Heart left ventricle (tissue), 16 donors: Measurements from ENCODE around the gene KCNN3. TPM values are rescaled to one million over a fixed set of nuclear protein-coding genes. Genes with fewer than 3 reads are reported as not detected.

Experiments used
- ATAC-seq, 4 donors: fragments of 200-7000 bp; cut with Tn5 transposase; one replicate each; pipeline ENCODE4 v1.9.1; 2020 to 2022; ENCODE audit warnings: moderate library complexity in 4 of 4, mild to moderate bottlenecking in 3 of 4, moderate number of reproducible peaks in 1 of 4
- DNase-seq, 5 donors: peaks; one replicate each; pipeline ENCODE4 v3.0.0-alpha.2; 2020
- H3K27ac ChIP-seq, 12 donors: fragments of 200-600 bp; sonication (generic) in 4 of 12; one replicate each; pipeline versions ENCODE4 v1.5.0 to v1.8.0; 2016 to 2022; ENCODE audit warnings: mild to moderate bottlenecking in 2 of 12
- H3K27me3 ChIP-seq, 9 donors: fragments of 200-600 bp; sonication (generic) in 2 of 9; one replicate each; pipeline versions ENCODE4 v1.5.1 to v1.8.0; 2016 to 2022; ENCODE audit warnings: mild to moderate bottlenecking in 3 of 9
- H3K36me3 ChIP-seq, 9 donors: fragments of 200-600 bp; sonication (generic) in 2 of 9; one replicate each; pipeline versions ENCODE4 v1.5.0 to v1.8.0; 2018 to 2022; ENCODE audit warnings: mild to moderate bottlenecking in 2 of 9
- H3K4me1 ChIP-seq, 12 donors: fragments of 200-600 bp; sonication (generic) in 4 of 12; one replicate each; pipeline versions ENCODE4 v1.5.0 to v1.8.0; 2016 to 2022; ENCODE audit warnings: mild to moderate bottlenecking in 3 of 12
- H3K4me3 ChIP-seq, 12 donors: fragments of 200-600 bp; sonication (generic) in 4 of 12; one replicate each; pipeline versions ENCODE4 v1.5.0 to v1.8.0; 2017 to 2022; ENCODE audit warnings: mild to moderate bottlenecking in 9 of 12, moderate library complexity in 4 of 12
- H3K9me3 ChIP-seq, 12 donors: fragments of 200-600 bp; sonication (generic) in 4 of 12; one replicate each; pipeline versions ENCODE4 v1.5.0 to v1.8.0; 2016 to 2022; ENCODE audit warnings: mild to moderate bottlenecking in 1 of 12
- POLR2A ChIP-seq, 2 donors: fragments of 450-650 bp; IDR thresholded peaks; one replicate each; pipeline ENCODE4 v1.6.1; 2017; ENCODE audit warnings: antibody characterized with exemption in 2 of 2, mild to moderate bottlenecking in 2 of 2, moderate library complexity in 2 of 2
- whole genome bisulfite sequencing, 4 donors: extraction: QIAGEN DNeasy Blood & Tissue Kit in 2 of 4; methylation state at CpG; one replicate each; pipeline versions ENCODE4 v1.1.5 to v1.1.7; 2013 to 2018; 5-methylcytosine and 5-hydroxymethylcytosine counted together
- intact Hi-C, 10 donors: fragments of 100-400 bp; cut with DNase I; formaldehyde crosslinking; loops; one replicate each; pipeline versions ENCODE4 v1.11.1 to v1.14.2; 2022
- polyA plus RNA-seq, 2 donors: library from polyadenylated mRNA; stranded (reverse); fragments of 200-250 nt; gene quantifications; one replicate each; pipeline ENCODE4 v1.2.3, GENCODE V29; 2013
- total RNA-seq, 9 donors: library from RNA; depleted of rRNA in 2 of 9; stranded (reverse); fragments of >200 nt in 2 of 9; fragmentation: NEBNext Ultra II Directional in 3 of 9; extraction: Animal tissue kit (Norgen Biotek cat#: 25700) in 3 of 9; gene quantifications; one replicate each; pipeline versions ENCODE4 v1.1.0 to v1.2.4, GENCODE V29; 2016 to 2023
- TF ChIP-seq, protein P1 (sequence below), 12 donors: fragments of 200-600 bp; sonication (generic) in 4 of 12; IDR thresholded peaks; one replicate each; pipeline versions ENCODE4 v1.5.0 to v1.8.0; 2018 to 2022; ENCODE audit warnings: antibody characterized with exemption in 12 of 12, mild to moderate bottlenecking in 5 of 12
- donor health status: ischemic (EF 13 %, LVEDD 7.1; RV severe dilation, severe dysfunction).
- donor health status: healthy with polysubstance abuse.
- donor health status: DM: no; HTN: yes; CAD: no.
- donor health status: DM: no; HTN: no; CAD: no.
- donor health status: ischemic (EF 25% LVEDD 6.9; RV normal size, moderate dysfunction).
- donor health status: ischemic (EF 25% LVEDD 5.7; RV mildly dilated, moderate dysfunction).
- donor health status: healthy.
- donor health status: DM: yes; HTN: yes; CAD: no.
- donor health status: ischemic (EF 35%, LVEDD 5.7; RV mildly dilated, moderate dysfunction).
- donor health status: nonischemic (EF 11% LVEDD 7.7; RV severe dilation, severe dysfunction).
- donor health status: DM: yes; HTN: yes; CAD: no.
- donor health status: PGD.
- donor health status: ischemic (EF 29% LVEDD 5.4; RV normal size, mild dysfunction).
- donor health status: nonischemic (EF 23%, LVEDD 6.1; RV moderate dilation, normal function).

KCNN3 gene
- total and polyA plus RNA-seq, 11 donors: 0.42 to 4.6 (median 2.2) TPM

DNA sequence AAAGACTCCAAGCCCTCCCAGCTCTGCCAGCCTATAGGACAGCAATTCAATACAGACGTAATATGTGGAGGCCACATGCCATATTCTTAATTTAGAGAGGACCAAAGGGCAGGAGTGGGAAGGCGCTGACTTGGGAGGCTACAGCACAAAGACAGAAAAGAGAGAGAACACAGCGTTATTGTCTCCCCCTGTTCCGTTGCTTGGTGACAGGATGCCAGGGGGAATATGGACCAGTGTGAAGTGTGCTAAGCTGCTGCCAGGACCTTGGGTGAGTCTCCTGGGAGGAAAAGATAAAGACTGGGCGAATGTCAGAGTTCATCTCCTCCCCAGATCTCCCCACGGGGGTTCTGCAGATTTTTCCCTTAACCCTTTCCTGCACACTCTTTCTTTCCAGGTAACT lies 160.0 kb downstream of the KCNN3 start:
- intact Hi-C loops: no loop called here
- Histone ChIP-seq H3K4me1 (peaks cover 0 to 13% (median 2%) of the 10 kb centered on the region in 12 donors), H3K9me3 (no peaks in the 10 kb centered on the region), H3K27me3 (no peaks in the 10 kb centered on the region), H3K4me3 (no peak overlapping the region), H3K36me3 (peaks cover 0 to 18% (median 0%) of the 10 kb centered on the region in 9 donors), H3K27ac (no peak overlapping the region)
- 66 to 77% (median 76%) methylated on average over 6 of the region's 6 CpGs for WGBS, 4 donors
- no peak for ATAC-seq
- no peak for TF ChIP-seq POLR2A (IDR thresholded peaks at IDR 0.05)
- TF ChIP-seq, protein P1, sequence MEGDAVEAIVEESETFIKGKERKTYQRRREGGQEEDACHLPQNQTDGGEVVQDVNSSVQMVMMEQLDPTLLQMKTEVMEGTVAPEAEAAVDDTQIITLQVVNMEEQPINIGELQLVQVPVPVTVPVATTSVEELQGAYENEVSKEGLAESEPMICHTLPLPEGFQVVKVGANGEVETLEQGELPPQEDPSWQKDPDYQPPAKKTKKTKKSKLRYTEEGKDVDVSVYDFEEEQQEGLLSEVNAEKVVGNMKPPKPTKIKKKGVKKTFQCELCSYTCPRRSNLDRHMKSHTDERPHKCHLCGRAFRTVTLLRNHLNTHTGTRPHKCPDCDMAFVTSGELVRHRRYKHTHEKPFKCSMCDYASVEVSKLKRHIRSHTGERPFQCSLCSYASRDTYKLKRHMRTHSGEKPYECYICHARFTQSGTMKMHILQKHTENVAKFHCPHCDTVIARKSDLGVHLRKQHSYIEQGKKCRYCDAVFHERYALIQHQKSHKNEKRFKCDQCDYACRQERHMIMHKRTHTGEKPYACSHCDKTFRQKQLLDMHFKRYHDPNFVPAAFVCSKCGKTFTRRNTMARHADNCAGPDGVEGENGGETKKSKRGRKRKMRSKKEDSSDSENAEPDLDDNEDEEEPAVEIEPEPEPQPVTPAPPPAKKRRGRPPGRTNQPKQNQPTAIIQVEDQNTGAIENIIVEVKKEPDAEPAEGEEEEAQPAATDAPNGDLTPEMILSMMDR (IDR thresholded peaks at IDR 0.05): no peak
- DNase-seq: no peak

DNA sequence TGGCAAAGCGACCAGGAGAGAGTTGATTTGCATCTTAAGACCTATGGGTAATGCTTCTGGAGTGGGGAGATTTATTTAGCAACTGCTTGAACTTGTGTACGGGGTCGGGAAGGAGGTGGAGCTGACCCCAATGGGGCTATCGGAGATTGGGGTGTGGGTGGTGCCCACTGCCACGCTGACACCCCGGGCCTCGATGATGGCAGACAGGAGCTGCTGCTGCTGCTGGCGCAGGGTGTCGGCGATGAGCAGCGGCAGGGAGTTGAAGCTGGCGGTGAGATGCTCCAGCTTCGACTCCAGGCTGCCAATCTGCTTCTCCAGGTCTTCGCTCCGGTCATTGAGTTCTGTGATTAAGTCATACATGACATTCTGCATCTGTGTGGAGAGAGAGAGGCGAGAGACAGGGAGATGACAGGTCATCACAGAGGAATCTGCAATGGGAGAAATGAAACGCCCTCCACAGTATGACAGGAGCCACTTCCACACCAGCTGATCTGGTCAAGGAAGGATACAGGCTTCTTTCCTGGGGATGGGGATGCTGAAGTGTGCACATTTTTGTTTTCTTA lies 162.1 kb downstream of the KCNN3 start:
- H3K27me3 ChIP-seq: no peaks in the 10 kb centered on the region
- intact Hi-C loops: no loop called here
- no peaks in the 10 kb centered on the region for H3K9me3 ChIP-seq
- H3K27ac ChIP-seq: peak overlapping the region in 1 of 12 donors; percentile 2
- ATAC-seq: peak in 2 of 4 donors; percentile 30 to 58
- no peak for DNase-seq
- H3K36me3 ChIP-seq: peaks cover 0 to 11% (median 0%) of the 10 kb centered on the region in 9 donors
- peak overlapping the region in 2 of 12 donors; percentile 4 to 5 for H3K4me3 ChIP-seq
- no peak for TF ChIP-seq POLR2A (IDR thresholded peaks at IDR 0.05)
- TF ChIP-seq, protein P1 (IDR thresholded peaks at IDR 0.05): no peak
- peaks cover 0 to 13% (median 0%) of the 10 kb centered on the region in 12 donors for H3K4me1 ChIP-seq
- WGBS, 4 donors: 53 to 61% (median 58%) methylated on average over 15 to 17 of the region's 17 CpGs

DNA sequence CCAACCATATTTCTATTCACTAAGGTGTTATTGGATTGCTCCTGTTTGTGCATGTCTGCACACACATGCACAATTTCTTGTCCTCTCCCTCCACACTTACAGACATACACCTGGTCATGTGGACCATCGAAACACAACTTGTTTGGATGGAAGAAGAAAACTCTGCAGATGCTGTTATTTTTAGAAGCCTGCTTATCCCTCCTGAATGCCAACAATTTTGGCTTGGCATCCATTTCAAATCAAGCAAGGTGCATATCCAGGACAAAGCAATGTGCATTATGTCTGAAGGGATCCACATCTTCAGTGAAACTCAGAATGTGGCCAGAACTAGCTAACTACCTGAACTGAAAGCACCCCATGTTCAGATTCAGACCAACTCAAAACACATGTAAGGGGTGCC lies 163.2 kb downstream of the KCNN3 start:
- ATAC-seq (peak in 1 of 4 donors; percentile 28), DNase-seq (no peak)
- Histone ChIP-seq H3K4me1 (peaks cover 0 to 13% (median 0%) of the 10 kb centered on the region in 12 donors), H3K36me3 (peaks cover 0 to 3% (median 0%) of the 10 kb centered on the region in 9 donors), H3K9me3 (no peaks in the 10 kb centered on the region), H3K27me3 (no peaks in the 10 kb centered on the region), H3K27ac (no peak overlapping the region), H3K4me3 (no peak overlapping the region)
- intact Hi-C loops: no loop called here
- 54 to 65% (median 60%) methylated on average over 1 of the region's 1 CpG for WGBS, 4 donors
- no peak for TF ChIP-seq POLR2A (IDR thresholded peaks at IDR 0.05)
- TF ChIP-seq, protein P1 (IDR thresholded peaks at IDR 0.05): no peak

DNA sequence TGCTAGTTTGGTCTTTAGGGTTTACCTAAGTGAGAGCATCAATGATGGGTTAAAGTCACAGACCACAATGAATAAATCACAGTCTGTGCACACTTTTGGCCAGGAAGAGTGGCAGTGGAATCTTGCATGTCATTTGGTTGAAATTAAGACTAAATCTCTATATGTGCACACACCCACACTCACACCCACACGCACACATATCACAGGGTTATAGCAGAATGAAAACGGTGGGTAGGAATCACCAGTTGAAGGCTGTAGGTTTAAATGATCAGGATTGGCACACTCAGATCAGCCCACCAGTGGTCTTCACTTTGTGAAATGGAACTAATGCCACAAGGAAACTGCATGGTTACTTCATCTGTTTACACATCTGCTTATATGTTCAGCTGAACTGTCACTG lies 164.5 kb downstream of the KCNN3 start:
- WGBS, 4 donors: 91 to 98% (median 94%) methylated on average over 2 of the region's 2 CpGs
- Histone ChIP-seq H3K27ac (no peak overlapping the region), H3K9me3 (no peaks in the 10 kb centered on the region), H3K4me3 (no peak overlapping the region), H3K4me1 (peaks cover 0 to 22% (median 1%) of the 10 kb centered on the region in 12 donors), H3K36me3 (peaks cover 0 to 3% (median 0%) of the 10 kb centered on the region in 9 donors), H3K27me3 (no peaks in the 10 kb centered on the region)
- DNase-seq (no peak), ATAC-seq (no peak)
- intact Hi-C loops: no loop called here
- TF ChIP-seq, protein P1 (IDR thresholded peaks at IDR 0.05): no peak
- TF ChIP-seq POLR2A (IDR thresholded peaks at IDR 0.05): no peak
